Adrenal gland (tissue), 5 donors: ENCODE results near the gene ARFIP1.

Experiments
- POLR2A ChIP-seq, 2 donors: fragments of 450-650 bp; IDR thresholded peaks; one replicate each; pipeline ENCODE4 v1.6.1; 2017; ENCODE audit warnings: antibody characterized with exemption in 2 of 2, mild to moderate bottlenecking in 2 of 2, moderate library complexity in 1 of 2
- TF ChIP-seq, protein P1 (sequence below), 6 experiments: fragments of 450-650 bp in 4 of 6; fragments of 200-600 bp in 2 of 6; sonication (generic) in 1 of 6; IDR thresholded peaks; 1 replicate in 5 of 6; 2 replicates in 1 of 6; pipeline versions ENCODE4 v1.5.1 to v1.8.0; 2016 to 2021; ENCODE audit warnings: antibody characterized with exemption in 6 of 6, mild to moderate bottlenecking in 2 of 6, moderate library complexity in 1 of 6
- donor health status: DM: no; HTN: no; CAD: no.

DNA sequence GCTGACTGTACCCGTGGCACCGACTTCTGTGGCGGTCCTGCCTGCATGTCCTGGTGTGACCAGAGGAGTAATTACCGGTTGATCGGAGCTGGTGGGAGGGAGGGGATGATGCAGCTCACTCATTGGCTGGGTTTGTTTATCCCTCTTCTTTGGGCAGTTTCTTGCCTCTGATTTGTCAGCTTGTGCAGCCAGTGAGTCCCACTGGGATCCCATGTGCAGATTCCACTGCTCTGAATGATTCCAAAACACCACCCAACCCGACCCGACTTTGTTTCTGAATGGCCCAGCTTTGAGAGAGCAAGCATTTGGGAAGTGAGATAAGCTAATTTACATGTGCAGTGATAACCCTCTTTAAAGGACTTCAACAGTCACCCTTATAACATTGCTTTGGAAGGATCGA is 170.2 kb downstream of the ARFIP1 start:
- TF ChIP-seq, protein P1, sequence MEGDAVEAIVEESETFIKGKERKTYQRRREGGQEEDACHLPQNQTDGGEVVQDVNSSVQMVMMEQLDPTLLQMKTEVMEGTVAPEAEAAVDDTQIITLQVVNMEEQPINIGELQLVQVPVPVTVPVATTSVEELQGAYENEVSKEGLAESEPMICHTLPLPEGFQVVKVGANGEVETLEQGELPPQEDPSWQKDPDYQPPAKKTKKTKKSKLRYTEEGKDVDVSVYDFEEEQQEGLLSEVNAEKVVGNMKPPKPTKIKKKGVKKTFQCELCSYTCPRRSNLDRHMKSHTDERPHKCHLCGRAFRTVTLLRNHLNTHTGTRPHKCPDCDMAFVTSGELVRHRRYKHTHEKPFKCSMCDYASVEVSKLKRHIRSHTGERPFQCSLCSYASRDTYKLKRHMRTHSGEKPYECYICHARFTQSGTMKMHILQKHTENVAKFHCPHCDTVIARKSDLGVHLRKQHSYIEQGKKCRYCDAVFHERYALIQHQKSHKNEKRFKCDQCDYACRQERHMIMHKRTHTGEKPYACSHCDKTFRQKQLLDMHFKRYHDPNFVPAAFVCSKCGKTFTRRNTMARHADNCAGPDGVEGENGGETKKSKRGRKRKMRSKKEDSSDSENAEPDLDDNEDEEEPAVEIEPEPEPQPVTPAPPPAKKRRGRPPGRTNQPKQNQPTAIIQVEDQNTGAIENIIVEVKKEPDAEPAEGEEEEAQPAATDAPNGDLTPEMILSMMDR (IDR thresholded peaks at IDR 0.05): no peak
- TF ChIP-seq POLR2A (IDR thresholded peaks at IDR 0.05): no peak
